AG04449 (cell line): ENCODE results near the gene CABLES2.

Experiments
- CTCF ChIA-PET: fragments of 350-600 bp; formaldehyde crosslinking; extraction: SDS; loops from one replicate; lab custom pipeline; 2021; ENCODE audit warnings: antibody characterized with exemption; lab: Yijun Ruan, JAX
- POLR2A ChIA-PET: fragments of 400-600, 350-600 bp; formaldehyde crosslinking; extraction: SDS; loops from one replicate; lab custom pipeline; 2020; ENCODE audit warnings: antibody characterized with exemption, inconsistent platforms; lab: Yijun Ruan, JAX
- DNase-seq: peaks from one replicate; pipeline ENCODE4 v3.0.0-alpha.2; 2010; ENCODE audit warnings: low read depth, low spot score
- H3K4me3 ChIP-seq: 2 replicates; pipeline ENCODE4 v1.5.1; 2011; ENCODE audit warnings: low read depth, mild to moderate bottlenecking, control low read depth, low read length
- CTCF ChIP-seq: IDR thresholded peaks from one replicate; pipeline ENCODE4 v1.5.1; 2011; ENCODE audit warnings: mild to moderate bottlenecking, moderate library complexity, low read length, control low read depth, inconsistent platforms; ENCODE audit not compliant: insufficient read depth; ENCODE audit errors: missing control alignments

The CABLES2 gene

GRCh38 chr20:62352402-62353288, 54.4 kb downstream of the CABLES2 start:
- H3K4me3 ChIP-seq: no peak overlapping the region
- TF ChIP-seq CTCF: no peak
- ChIA-PET POLR2A (no interaction called here), CTCF (no interaction called here)
- DNase-seq: no peak

GRCh38 chr20:62351469-62352401, 55.4 kb downstream of the CABLES2 start:
- no peak for TF ChIP-seq CTCF
- ChIA-PET CTCF (no interaction called here), POLR2A (no interaction called here)
- no peak for DNase-seq
- H3K4me3 ChIP-seq: no peak overlapping the region

GRCh38 chr20:62350629-62351422, 56.3 kb downstream of the CABLES2 start:
- no peak for TF ChIP-seq CTCF
- H3K4me3 ChIP-seq: no peak overlapping the region
- ChIA-PET POLR2A (no interaction called here), CTCF (interaction anchor here (1.5 kb wide), 1 partner anchor 18 kb away, joined by 6 read pairs; no protein-coding TSS in a partner anchor)
- DNase-seq: no peak

DNA sequence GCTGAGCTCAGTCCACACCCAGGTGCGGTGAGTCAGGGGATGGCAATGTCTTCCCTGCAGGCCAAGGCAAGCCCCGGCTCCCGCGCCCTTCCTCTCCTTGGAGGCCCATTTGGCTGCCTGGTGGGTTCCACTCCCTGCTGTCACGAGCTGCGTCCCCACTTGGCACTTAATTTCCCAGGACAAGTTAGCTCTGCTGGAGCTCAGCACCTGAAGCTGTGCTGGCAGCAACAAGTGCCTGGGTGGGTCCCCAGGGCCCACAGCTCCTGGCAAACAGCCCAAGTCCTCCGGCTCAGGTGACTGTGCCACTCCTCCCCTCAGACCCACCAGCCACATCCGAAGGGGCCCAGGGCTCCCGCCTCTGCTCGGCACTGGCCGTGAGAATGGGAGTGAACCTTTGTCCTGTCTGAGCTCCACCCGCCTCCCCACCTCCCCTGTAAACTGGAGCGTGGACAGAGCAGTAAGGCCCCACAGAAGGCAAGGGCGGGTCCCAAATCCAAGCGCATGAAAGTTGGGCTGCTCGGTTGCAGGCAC, 56.9 kb downstream of the CABLES2 start:
- no peak for TF ChIP-seq CTCF
- no peak overlapping the region for H3K4me3 ChIP-seq
- ChIA-PET CTCF (interaction anchor here (1.5 to 1.7 kb wide), 2 partner anchors 10 to 18 kb away, joined by 4 to 6 read pairs; no protein-coding TSS in a partner anchor), POLR2A (no interaction called here)
- DNase-seq: no peak

DNA sequence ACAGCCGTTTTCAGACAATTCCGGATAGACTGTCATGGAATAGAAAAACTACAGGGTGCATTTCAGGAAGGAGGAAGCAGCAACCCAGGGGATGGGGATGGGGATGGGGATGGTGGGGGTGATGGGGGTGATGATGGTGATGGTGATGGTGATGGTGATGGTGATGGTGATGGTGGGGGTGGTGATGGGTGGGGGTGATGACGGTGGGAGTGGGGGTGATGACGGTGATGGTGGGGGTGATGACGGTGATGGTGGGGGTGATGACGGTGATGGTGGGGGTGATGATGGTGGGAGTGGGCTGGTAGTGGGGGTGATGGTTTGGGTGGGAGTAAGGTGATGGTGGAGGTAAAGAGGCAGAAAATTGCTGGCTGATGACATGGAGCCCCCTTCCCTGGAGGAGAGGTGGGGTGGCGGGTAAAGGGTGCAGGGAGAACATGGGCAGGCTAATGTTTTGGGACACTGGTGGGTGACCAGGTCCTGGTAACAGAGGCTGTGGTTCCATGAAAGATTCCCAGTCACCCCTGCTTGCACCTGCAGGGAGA, 57.5 kb downstream of the CABLES2 start:
- no peak for DNase-seq
- H3K4me3 ChIP-seq: no peak overlapping the region
- TF ChIP-seq CTCF: no peak
- POLR2A ChIA-PET: no interaction called here
- CTCF ChIA-PET: interaction anchor here (1.5 to 1.7 kb wide), 2 partner anchors 10 to 19 kb away, joined by 4 to 6 read pairs; no protein-coding TSS in a partner anchor
